RWPE2 (cell line): ENCODE measurements around the gene AIF1L.
A peak's percentile ranks its signal among the peaks of the same experiment; 100 is the strongest.

ENCODE experiments used
- ATAC-seq: fragments of 200-7000 bp; cut with Tn5 transposase; 3 replicates; pipeline ENCODE4 v1.9.1; 2021; ENCODE audit warnings: low read depth
- DNase-seq: peaks from one replicate; pipeline ENCODE4 v3.0.0-alpha.2; 2020; ENCODE audit warnings: low spot score
- H3K27ac ChIP-seq: fragments of 450-650 bp; 2 replicates; pipeline ENCODE4 v1.5.1; 2017; ENCODE audit warnings: mild to moderate bottlenecking; ENCODE audit not compliant: poor library complexity, severe bottlenecking
- H3K27me3 ChIP-seq: fragments of 250-450 bp; sonication (Bioruptor Pico); 2 replicates; pipeline ENCODE4 v1.5.1; 2021; ENCODE audit warnings: mild to moderate bottlenecking, moderate library complexity; ENCODE audit not compliant: insufficient read depth, poor library complexity, severe bottlenecking
- H3K36me3 ChIP-seq: fragments of 250-450 bp; sonication (Bioruptor Pico); 2 replicates; pipeline ENCODE4 v1.5.1; 2020; ENCODE audit warnings: low read depth, mild to moderate bottlenecking, moderate library complexity
- H3K4me1 ChIP-seq: fragments of 250-450 bp; sonication (Bioruptor Pico); 2 replicates; pipeline ENCODE4 v1.5.1; 2021; ENCODE audit warnings: mild to moderate bottlenecking, moderate library complexity; ENCODE audit not compliant: insufficient read depth, poor library complexity, severe bottlenecking
- H3K4me3 ChIP-seq: fragments of 250-450 bp; sonication (Bioruptor Pico); 2 replicates; pipeline ENCODE4 v1.5.1; 2021; ENCODE audit warnings: mild to moderate bottlenecking, moderate library complexity; ENCODE audit not compliant: severe bottlenecking
- H3K9me3 ChIP-seq: fragments of 250-450 bp; sonication (Bioruptor Pico); 2 replicates; pipeline ENCODE4 v1.5.1; 2021; ENCODE audit warnings: mild to moderate bottlenecking, moderate library complexity; ENCODE audit not compliant: severe bottlenecking
- TF ChIP-seq, protein P1 (sequence below): fragments of 450-650 bp; IDR thresholded peaks from one replicate; pipeline ENCODE4 v1.5.1; 2017; ENCODE audit warnings: mild to moderate bottlenecking, moderate library complexity; ENCODE audit not compliant: poor library complexity, severe bottlenecking

Gene AIF1L

DNA sequence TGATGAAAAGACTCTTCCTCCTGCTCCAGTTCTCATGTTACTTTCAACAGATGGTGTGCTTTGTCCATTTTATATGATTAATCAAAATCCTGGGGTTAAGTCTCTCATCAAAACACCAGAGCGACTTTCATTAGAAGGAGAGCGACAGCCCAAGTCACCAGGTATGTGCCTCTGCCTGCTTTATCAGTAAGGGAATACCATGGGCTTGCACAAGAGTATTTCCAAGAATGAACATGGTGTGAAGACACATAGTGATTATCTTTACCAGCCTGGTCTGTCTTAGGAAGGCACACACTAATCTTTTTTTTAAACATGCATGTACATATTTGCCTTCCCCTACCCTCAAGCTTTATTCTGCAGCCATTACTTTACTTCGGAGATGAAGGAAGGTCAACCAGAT lies 44.2 kb downstream of the AIF1L start:
- Histone ChIP-seq H3K9me3 (peaks cover 28% of the 10 kb centered on the region), H3K4me1 (no peaks in the 10 kb centered on the region), H3K27ac (no peak overlapping the region), H3K4me3 (no peak overlapping the region), H3K27me3 (no peaks in the 10 kb centered on the region), H3K36me3 (peaks cover 99% of the 10 kb centered on the region)
- ATAC-seq, result no peak
- TF ChIP-seq, protein P1, sequence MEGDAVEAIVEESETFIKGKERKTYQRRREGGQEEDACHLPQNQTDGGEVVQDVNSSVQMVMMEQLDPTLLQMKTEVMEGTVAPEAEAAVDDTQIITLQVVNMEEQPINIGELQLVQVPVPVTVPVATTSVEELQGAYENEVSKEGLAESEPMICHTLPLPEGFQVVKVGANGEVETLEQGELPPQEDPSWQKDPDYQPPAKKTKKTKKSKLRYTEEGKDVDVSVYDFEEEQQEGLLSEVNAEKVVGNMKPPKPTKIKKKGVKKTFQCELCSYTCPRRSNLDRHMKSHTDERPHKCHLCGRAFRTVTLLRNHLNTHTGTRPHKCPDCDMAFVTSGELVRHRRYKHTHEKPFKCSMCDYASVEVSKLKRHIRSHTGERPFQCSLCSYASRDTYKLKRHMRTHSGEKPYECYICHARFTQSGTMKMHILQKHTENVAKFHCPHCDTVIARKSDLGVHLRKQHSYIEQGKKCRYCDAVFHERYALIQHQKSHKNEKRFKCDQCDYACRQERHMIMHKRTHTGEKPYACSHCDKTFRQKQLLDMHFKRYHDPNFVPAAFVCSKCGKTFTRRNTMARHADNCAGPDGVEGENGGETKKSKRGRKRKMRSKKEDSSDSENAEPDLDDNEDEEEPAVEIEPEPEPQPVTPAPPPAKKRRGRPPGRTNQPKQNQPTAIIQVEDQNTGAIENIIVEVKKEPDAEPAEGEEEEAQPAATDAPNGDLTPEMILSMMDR, result no peak
- DNase-seq, result no peak

DNA sequence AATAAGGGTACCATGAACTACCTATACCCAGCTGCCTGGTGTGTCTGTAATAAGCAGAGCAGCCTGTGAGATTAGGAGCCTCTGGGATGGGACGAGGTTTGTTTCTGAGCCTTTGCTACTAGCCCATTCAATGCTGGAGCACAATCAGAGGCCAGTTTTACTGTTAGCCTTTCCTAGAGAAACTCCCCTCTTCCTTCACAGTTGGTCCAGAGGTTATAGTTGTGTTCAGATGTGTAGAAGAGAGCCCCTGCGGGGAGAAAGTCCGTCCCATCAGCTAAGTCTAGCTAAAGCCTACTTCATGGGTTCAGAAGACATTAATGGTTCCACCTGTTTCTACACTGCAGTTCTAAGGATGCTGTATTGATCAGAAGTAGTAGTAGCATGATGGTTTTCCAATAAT lies 45.8 kb downstream of the AIF1L start:
- H3K27ac ChIP-seq, result no peak overlapping the region
- peaks cover 99% of the 10 kb centered on the region for H3K36me3 ChIP-seq
- no peak for DNase-seq
- peaks cover 28% of the 10 kb centered on the region for H3K9me3 ChIP-seq
- H3K4me1 ChIP-seq, result no peaks in the 10 kb centered on the region
- no peak for ATAC-seq
- TF ChIP-seq, protein P1, result no peak
- no peaks in the 10 kb centered on the region for H3K27me3 ChIP-seq
- no peak overlapping the region for H3K4me3 ChIP-seq

DNA sequence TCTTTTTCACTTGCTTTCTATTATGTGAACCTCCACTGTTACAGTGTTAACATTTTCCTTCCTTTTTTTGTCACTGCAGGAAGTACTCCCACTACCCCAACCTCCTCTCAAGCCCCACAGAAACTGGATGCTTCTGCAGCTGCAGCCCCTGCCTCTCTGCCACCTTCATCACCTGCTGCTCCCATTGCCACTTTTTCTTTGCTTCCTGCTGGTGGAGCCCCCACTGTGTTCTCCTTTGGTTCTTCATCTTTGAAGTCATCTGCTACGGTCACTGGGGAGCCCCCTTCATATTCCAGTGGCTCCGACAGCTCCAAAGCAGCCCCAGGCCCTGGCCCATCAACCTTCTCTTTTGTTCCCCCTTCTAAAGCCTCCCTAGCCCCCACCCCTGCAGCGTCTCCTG lies 47.9 kb downstream of the AIF1L start:
- Histone ChIP-seq H3K36me3 (peaks cover 100% of the 10 kb centered on the region), H3K9me3 (peaks cover 28% of the 10 kb centered on the region), H3K4me1 (no peaks in the 10 kb centered on the region), H3K27ac (no peak overlapping the region), H3K4me3 (peak overlapping the region; percentile 5), H3K27me3 (no peaks in the 10 kb centered on the region)
- TF ChIP-seq, protein P1, result no peak
- DNase-seq, result no peak
- ATAC-seq, result no peak

DNA sequence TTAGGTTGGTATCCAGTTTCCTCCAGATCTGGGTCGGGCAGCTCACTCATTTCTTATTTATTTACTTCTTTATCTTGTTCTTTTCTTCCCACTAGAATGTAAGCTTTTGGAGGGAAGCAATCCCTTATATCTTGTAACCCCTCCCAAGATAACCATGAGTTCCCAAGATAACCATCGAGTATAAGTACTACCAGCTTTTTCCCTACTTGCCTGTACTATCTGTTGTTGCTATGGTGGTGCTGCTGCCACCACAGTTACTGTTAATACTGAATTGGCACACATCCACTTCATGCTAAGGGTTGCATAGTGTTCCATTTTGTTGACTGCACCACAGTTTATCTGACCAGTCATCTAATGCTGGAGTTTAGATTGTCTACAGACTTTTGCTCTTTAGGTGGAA lies 48.9 kb downstream of the AIF1L start:
- Histone ChIP-seq H3K4me3 (no peak overlapping the region), H3K4me1 (no peaks in the 10 kb centered on the region), H3K9me3 (peaks cover 21% of the 10 kb centered on the region), H3K27me3 (no peaks in the 10 kb centered on the region), H3K27ac (no peak overlapping the region), H3K36me3 (peaks cover 100% of the 10 kb centered on the region)
- ATAC-seq (no peak), DNase-seq (no peak)
- TF ChIP-seq, protein P1, result no peak

GRCh38 chr9:131146186-131146585 lies 49.9 kb downstream of the AIF1L start:
- no peak for ATAC-seq
- Histone ChIP-seq H3K36me3 (peaks cover 100% of the 10 kb centered on the region), H3K27me3 (no peaks in the 10 kb centered on the region), H3K4me1 (no peaks in the 10 kb centered on the region), H3K9me3 (peaks cover 23% of the 10 kb centered on the region), H3K27ac (no peak overlapping the region), H3K4me3 (no peak overlapping the region)
- TF ChIP-seq, protein P1, result no peak
- no peak for DNase-seq
